NT2/D1 (cell line): Measurements from ENCODE around the gene KCNQ5.

Experiments used
- SUZ12 ChIP-seq: IDR thresholded peaks from 2 replicates; pipeline ENCODE4 v1.6.1; 2011; ENCODE audit not compliant: insufficient read length, insufficient read depth; ENCODE audit errors: extremely low read depth
- YY1 ChIP-seq: IDR thresholded peaks from 2 replicates; pipeline ENCODE4 v1.6.1; 2011; ENCODE audit not compliant: insufficient read length, insufficient read depth
- ZNF274 ChIP-seq: IDR thresholded peaks from 2 replicates; pipeline ENCODE4 v1.6.1; 2011; ENCODE audit warnings: mild to moderate bottlenecking, low read depth, low read length

DNA sequence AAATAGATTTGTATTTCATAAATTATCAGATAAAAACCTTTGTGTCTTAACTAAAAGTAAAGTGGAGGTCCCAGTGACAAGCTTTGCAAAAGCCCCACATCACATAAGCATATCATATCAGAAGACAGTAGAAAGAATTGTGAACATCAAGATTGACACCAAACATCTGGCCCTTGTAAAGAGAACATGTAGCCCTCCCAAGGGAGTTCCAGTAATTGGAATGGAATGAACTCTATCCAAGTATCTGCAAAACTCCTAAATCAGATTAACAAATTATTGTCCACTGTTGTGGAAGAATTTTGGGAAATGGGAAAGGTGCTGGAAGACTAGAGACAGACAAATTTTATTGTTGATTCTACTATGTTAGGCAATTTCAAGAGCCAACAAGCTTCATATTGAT is 268.8 kb downstream of the KCNQ5 start:
- TF ChIP-seq ZNF274 (no peak), YY1 (no peak), SUZ12 (no peak)
